Renal cortex interstitium (tissue), 11 donors: ENCODE measurements around the gene TMEM108. TPM values are rescaled to one million over a fixed set of nuclear protein-coding genes. Genes with fewer than 3 reads are reported as not detected.

Source experiments
- DNase-seq, 11 donors: peaks; one replicate each; pipeline ENCODE4 v3.0.0-alpha.2; 2013; ENCODE audit warnings: low read depth in 9 of 11, low spot score in 4 of 11; ENCODE audit errors: extremely low read depth in 1 of 11
- polyA plus RNA-seq, 3 donors: library from polyadenylated mRNA; unstranded; fragments of 120-200 nt; gene quantifications; one replicate each; pipeline ENCODE4 v1.2.1, GENCODE V29; 2013; ENCODE audit not compliant: insufficient read length in 3 of 3

Gene TMEM108
- polyA plus RNA-seq, 3 donors = 1.9 to 2.4 (median 2.0) TPM

DNA sequence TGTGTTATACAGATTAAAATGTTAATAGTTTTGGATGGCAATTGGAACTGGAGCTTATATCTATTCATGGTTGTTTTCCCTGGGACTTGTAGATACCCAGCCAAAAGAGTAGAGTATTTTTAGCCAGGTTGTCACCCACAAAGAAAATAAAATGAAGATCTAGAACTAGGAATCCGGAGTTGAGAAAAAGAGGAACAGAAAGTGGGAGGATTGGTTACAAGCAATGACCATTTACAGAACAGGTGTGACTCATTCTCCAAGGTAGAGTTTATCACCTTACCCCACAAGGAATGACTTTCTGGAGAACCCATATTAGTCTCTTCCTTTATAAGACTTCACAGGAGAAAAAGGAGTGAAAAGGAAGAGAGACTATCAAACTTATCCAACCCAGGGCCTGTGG lies 99.8 kb downstream of the TMEM108 start:
- DNase-seq = no peak

DNA sequence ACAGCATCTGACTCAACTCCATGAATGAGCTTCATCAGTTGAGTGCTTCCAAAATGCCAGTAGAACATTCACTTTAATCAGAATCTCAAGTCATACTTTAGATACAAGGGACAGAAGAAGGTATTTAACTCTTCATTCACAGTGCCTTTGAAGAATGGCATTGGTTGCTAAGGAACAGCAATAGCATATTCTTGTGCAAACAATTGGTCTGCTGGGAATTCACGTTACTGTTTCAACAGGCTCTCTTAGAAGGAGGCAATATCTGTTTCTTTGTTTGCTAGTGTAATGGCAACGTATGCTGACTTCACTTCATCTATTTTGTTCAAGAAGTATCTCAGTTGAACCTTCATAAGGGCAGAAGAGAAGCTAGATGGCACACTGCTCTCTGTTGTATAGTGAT lies 113.9 kb downstream of the TMEM108 start:
- DNase-seq = no peak

GRCh38 chr3:133152681-133153220 lies 114.6 kb downstream of the TMEM108 start:
- no peak for DNase-seq

GRCh38 chr3:133153382-133153781 lies 115.2 kb downstream of the TMEM108 start:
- no peak for DNase-seq

DNA sequence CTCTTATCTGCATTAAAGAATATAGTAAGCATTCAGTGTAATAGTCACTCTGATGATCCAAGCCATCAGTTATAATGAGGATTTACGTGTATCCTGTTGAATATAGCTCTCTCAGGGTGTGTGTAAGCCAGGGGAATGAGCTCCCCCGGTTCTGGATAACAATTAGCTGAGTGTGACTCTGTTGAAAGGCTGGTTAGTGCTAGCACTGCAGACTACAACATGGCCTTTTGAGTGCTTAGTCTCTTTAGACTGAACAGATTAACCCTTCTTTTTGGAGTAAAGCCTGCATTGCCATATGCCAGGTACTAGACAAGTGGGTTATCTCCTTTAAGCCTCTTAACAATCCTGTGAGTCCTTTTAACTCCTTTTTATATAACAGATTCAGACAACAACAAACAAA lies 119.5 kb downstream of the TMEM108 start:
- DNase-seq = no peak

GRCh38 chr3:133158686-133159085 lies 120.5 kb downstream of the TMEM108 start:
- DNase-seq = no peak

DNA sequence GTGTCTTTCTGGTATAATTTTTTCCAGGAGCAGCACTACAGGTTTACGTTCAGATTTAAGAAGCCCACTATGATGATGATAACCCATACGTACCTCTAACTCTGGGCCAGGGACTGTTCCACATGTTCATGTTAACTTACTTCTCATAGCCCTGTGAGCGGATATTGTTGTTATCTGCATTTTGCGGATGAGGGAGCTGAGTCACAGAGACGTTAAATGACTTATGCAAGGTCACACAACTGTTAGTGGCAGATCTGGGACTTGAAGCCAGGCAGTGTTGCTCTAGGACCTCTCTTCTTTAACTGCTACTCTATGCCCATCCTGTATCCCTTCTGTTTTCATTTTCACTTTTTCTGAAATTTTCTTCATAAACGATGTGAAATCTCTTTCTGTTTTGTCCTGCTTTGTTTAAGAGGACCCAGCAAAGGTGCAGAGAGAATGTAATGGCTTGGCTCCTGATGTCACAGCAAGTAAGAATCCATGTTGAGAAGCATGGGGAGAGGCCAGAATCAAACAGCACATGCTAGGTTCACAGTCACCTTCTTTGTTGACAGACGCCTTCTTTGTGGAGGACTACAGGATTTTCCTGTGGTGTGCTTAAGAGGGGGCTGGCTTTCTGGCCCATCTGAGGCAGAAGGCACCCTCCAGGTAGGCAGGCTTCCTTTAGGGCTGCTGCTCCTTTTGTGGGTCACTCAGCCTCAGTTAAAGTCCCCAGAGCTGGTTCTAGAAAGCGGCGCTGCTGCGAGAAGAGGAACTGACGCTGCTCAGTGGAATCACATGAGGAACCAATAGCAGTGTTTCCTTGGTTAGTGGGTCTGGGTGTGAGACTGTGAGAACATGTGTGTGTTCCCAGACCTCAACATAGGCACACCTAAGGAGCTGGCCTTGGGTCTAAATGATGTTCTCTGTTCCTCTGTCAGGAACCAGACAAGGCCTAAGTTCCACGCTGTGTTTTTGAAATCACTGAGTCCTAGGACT lies 121.6 kb downstream of the TMEM108 start:
- no peak for DNase-seq

DNA sequence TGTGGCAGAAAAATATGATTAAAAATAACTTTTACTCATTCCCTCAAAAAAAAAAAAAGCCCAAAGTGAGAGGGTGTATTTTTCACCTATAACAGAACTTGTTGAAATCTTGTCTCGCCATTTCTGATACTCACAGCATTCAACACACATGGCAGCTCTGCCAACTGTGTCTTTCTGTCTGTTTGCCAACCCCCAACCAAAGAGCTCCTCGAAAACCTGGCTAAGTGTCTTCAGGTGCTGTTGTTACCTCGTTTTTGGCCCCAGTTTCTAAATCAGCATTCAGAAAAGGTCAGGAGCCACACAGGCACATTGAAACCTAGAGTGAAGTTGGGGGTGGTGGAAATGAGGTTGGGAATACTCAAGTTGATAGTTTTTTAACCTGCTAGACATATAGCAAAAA lies 123.5 kb downstream of the TMEM108 start:
- no peak for DNase-seq

- DNase-seq = no peak
These were observed 124.1 kb downstream of the TMEM108 start for GRCh38 chr3:133162265-133162664.

DNA sequence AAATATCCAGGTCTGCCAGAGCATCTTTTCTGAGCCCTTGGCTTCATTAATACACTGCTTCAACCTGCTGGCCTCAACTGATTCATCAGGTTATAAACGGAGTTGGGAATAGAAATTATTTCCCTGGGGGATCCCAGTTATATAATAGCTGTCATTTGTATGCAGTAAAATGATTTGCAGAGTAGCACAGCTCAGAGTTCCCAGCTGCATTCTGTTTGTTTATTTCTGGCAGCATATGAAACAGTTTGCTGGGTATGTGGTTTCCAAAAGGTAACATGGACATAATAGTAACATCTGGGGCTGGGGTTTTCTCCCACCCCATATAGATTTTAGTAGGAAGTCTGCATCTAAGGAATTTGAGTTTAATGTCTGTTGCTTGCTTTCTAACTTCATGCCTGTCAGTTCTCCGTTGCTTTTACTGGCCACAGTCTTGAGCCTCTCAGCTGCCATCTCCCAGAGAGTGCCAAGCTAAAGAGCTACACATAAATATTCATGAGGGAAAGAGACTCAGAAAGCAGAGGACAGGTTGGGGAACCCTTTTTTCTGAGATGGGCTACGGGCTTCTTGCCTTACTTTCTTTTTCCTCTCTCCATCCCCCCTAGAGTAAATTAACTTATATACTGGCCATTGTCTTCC lies 124.6 kb downstream of the TMEM108 start:
- no peak for DNase-seq

GRCh38 chr3:133167340-133168024 lies 129.3 kb downstream of the TMEM108 start:
- no peak for DNase-seq

DNA sequence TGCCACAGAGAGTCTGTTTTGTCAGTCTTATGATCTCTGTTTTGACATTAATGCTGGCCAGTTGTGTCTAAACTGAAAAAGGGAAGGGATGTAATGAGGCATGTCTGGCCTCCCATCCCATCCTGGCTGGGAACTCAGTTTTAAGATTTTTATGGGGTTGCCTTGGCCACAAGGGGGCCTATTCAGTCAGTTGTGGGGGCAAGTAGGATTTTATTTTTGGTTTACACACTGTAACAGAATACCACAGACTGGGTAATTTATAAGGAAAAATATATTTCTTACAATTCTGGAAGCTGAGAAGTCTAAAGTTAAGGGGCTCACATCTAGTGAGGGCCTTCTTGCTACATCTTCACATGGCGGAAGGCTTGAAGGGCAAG lies 129.8 kb downstream of the TMEM108 start:
- DNase-seq = no peak

GRCh38 chr3:133169331-133170068 lies 131.3 kb downstream of the TMEM108 start:
- no peak for DNase-seq

DNA sequence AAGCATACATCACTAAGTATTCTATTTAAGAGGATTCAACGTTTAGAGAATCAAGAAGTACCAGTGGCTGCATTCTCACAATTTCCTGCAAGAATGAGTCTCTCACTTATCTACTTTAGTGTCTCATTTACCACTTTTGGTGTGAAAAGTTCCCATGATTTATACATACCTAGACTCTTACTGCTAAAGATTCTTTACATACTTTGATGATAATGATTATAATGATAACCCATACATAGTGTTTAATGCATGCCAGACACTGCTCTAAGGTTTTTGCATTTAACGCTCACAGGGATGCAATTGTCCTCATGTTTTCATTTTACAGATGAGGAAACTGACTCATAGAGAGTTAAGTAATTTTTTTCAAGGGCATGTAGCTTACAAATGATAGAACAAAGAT lies 133.6 kb downstream of the TMEM108 start:
- no peak for DNase-seq

DNA sequence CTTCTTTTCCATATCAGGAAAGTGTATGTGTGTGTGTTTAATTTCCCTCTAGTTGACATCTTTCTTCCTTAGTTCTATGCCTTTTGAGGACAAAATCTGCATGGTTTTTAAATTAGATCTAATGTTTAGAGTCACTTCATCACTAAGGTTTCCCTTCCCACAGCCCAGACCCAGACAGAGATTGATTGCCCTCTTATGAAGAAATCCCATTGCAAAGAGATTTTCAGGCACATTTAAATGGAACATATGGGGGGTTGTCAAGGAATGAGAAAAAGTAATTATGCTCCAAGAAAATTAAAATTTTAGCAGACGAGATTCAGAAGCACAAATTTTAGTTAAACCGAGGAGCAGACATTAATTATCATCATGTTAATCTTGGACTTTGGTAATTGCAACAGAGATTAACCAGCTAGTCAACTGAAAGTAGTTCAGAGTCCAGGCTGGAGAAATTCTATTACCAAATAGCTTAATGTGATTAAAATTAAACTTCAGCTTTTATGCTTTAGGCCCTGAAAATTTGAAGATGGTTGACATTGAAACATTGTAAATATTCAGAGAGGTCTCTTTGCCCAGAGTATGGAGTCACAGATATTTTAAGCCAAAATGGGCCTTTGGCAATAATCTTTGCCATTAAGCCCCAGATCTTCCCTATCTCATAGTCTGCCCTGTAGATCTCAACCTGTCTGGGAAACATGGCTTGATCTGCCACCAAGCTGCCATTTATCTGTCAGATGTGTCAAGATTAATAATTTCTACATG lies 143.4 kb downstream of the TMEM108 start:
- no peak for DNase-seq

- DNase-seq = no peak
These were observed 149.7 kb downstream of the TMEM108 start for GRCh38 chr3:133187870-133188379.

- DNase-seq = no peak
These were observed 150.8 kb downstream of the TMEM108 start for GRCh38 chr3:133188996-133189395.

GRCh38 chr3:133189893-133190292 lies 151.7 kb downstream of the TMEM108 start:
- no peak for DNase-seq
